KMS-11 (cell line): Measurements from ENCODE around the gene DRD4.

Experiments used
- H2AFZ ChIP-seq: fragments of 200-600 bp; sonication (generic); 2 replicates; pipeline ENCODE4 v1.6.1; 2016; ENCODE audit warnings: antibody characterized with exemption, mixed run types, low read depth
- H3K27ac ChIP-seq: fragments of 200-600 bp; sonication (generic); 2 replicates; pipeline ENCODE4 v1.6.1; 2016; ENCODE audit warnings: mild to moderate bottlenecking, mixed run types
- H3K27me3 ChIP-seq: fragments of 200-600 bp; sonication (generic); 2 replicates; pipeline ENCODE4 v1.6.1; 2017; ENCODE audit warnings: mild to moderate bottlenecking, low read depth, mixed run types, moderate library complexity; ENCODE audit not compliant: insufficient read depth
- H3K36me3 ChIP-seq: fragments of 200-600 bp; sonication (generic); 2 replicates; pipeline ENCODE4 v1.6.1; 2017; ENCODE audit warnings: mild to moderate bottlenecking, mixed run types; ENCODE audit not compliant: insufficient read depth
- H3K4me1 ChIP-seq: fragments of 200-600 bp; sonication (generic); 2 replicates; pipeline ENCODE4 v1.6.1; 2016; ENCODE audit warnings: mild to moderate bottlenecking, low read depth, mixed run types; ENCODE audit not compliant: poor library complexity, severe bottlenecking
- H3K4me2 ChIP-seq: fragments of 200-600 bp; sonication (generic); 2 replicates; pipeline ENCODE4 v1.7.0; 2016; ENCODE audit warnings: mild to moderate bottlenecking, mixed run types
- H3K4me3 ChIP-seq: fragments of 200-600 bp; sonication (generic); IDR thresholded peaks from 2 replicates; pipeline ENCODE4 v1.6.1; 2017; ENCODE audit warnings: low read depth, low read length, mixed read lengths; ENCODE audit not compliant: insufficient read depth
- H3K79me2 ChIP-seq: fragments of 200-600 bp; sonication (generic); 2 replicates; pipeline ENCODE4 v1.6.1; 2016; ENCODE audit warnings: low read depth, mixed run types; ENCODE audit not compliant: insufficient read depth
- H3K9ac ChIP-seq: fragments of 200-600 bp; sonication (generic); 2 replicates; pipeline ENCODE4 v1.6.1; 2016; ENCODE audit warnings: mild to moderate bottlenecking, mixed run types
- H4K20me1 ChIP-seq: fragments of 200-600 bp; sonication (generic); 2 replicates; pipeline ENCODE4 v1.6.1; 2016; ENCODE audit warnings: mild to moderate bottlenecking, mixed run types; ENCODE audit not compliant: insufficient read depth
- CTCF ChIP-seq: fragments of 200-600 bp; sonication (generic); conservative IDR thresholded peaks from 2 replicates; pipeline ENCODE4 v1.6.1; 2017; ENCODE audit warnings: low read depth, mild to moderate bottlenecking, antibody characterized with exemption, low read length, moderate library complexity, mixed read lengths

DRD4 gene

GRCh38 chr11:636511-637332 lies at the start of gene DRD4:
TSS of gene DRD4 (plus strand) at chr11:637269. CDS start at chr11:637305, 36 bp downstream.
- H3K27me3 ChIP-seq, result no peaks in the 10 kb centered on the region
- no peak for TF ChIP-seq CTCF
- H3K9ac ChIP-seq, result no peak within 1 kb of the TSS
- H4K20me1 ChIP-seq, result no peaks in the 10 kb centered on the region
- no peak within 1 kb of the TSS for H2AFZ ChIP-seq
- H3K4me1 ChIP-seq, result no peaks in the 10 kb centered on the region
- no peak within 1 kb of the TSS for H3K27ac ChIP-seq
- no peaks in the 10 kb centered on the region for H3K36me3 ChIP-seq
- no peak within 1 kb of the TSS for H3K4me2 ChIP-seq
- no peaks in the 10 kb centered on the region for H3K79me2 ChIP-seq
- H3K4me3 ChIP-seq, result no peak within 1 kb of the TSS

- Histone ChIP-seq H3K79me2 (peaks cover 24% of the 10 kb centered on the region; the same call in 1 of the 2 replicates), H3K27me3 (no peaks in the 10 kb centered on the region), H3K36me3 (no peaks in the 10 kb centered on the region), H3K4me1 (peaks cover 23% of the 10 kb centered on the region), H3K4me3 (no peak overlapping the region), H4K20me1 (no peaks in the 10 kb centered on the region), H3K9ac (no peak overlapping the region), H3K27ac (peak overlapping the region; percentile 18; the same call in 1 of the 2 replicates), H2AFZ (no peak overlapping the region), H3K4me2 (no peak overlapping the region; the same call in 1 of the 2 replicates)
- TF ChIP-seq CTCF, result no peak
Measured at GRCh38 chr11:587546-587945, 49.5 kb upstream of the DRD4 start.

GRCh38 chr11:587978-588380 lies 49.1 kb upstream of the DRD4 start:
- peaks cover 24% of the 10 kb centered on the region; the same call in 1 of the 2 replicates for H3K79me2 ChIP-seq
- H3K9ac ChIP-seq, result no peak overlapping the region
- H3K27me3 ChIP-seq, result no peaks in the 10 kb centered on the region
- no peak overlapping the region; the same call in 1 of the 2 replicates for H3K4me2 ChIP-seq
- no peak overlapping the region for H2AFZ ChIP-seq
- H4K20me1 ChIP-seq, result no peaks in the 10 kb centered on the region
- H3K36me3 ChIP-seq, result peaks cover 3% of the 10 kb centered on the region; the same call in 1 of the 2 replicates
- peaks cover 23% of the 10 kb centered on the region for H3K4me1 ChIP-seq
- no peak overlapping the region for H3K4me3 ChIP-seq
- no peak for TF ChIP-seq CTCF
- peak overlapping the region; percentile 18; the same call in 1 of the 2 replicates for H3K27ac ChIP-seq

- Histone ChIP-seq H3K4me3 (no peak overlapping the region), H3K27ac (no peak overlapping the region), H3K27me3 (no peaks in the 10 kb centered on the region), H2AFZ (no peak overlapping the region), H4K20me1 (no peaks in the 10 kb centered on the region), H3K36me3 (peaks cover 6% of the 10 kb centered on the region; the same call in 1 of the 2 replicates), H3K4me1 (peaks cover 28% of the 10 kb centered on the region), H3K79me2 (peaks cover 15% of the 10 kb centered on the region; the same call in 1 of the 2 replicates), H3K9ac (no peak overlapping the region), H3K4me2 (no peak overlapping the region)
- TF ChIP-seq CTCF, result no peak
Measured at GRCh38 chr11:589798-590197, 47.3 kb upstream of the DRD4 start.
